Stimulated activated CD4-positive, alpha-beta T cell treated with anti-CD3 and anti-CD28 coated beads, Interleukin-2, amount 100 ng/mL, for 4 hours (primary cell): ENCODE data around the gene YARS1.
A peak's percentile ranks its signal among the peaks of the same experiment; 100 is the strongest.

ENCODE experiments used
- DNase-seq: peaks from one replicate; pipeline ENCODE4 v3.0.0-alpha.2; 2020; ENCODE audit warnings: low read depth

Gene YARS1

DNA sequence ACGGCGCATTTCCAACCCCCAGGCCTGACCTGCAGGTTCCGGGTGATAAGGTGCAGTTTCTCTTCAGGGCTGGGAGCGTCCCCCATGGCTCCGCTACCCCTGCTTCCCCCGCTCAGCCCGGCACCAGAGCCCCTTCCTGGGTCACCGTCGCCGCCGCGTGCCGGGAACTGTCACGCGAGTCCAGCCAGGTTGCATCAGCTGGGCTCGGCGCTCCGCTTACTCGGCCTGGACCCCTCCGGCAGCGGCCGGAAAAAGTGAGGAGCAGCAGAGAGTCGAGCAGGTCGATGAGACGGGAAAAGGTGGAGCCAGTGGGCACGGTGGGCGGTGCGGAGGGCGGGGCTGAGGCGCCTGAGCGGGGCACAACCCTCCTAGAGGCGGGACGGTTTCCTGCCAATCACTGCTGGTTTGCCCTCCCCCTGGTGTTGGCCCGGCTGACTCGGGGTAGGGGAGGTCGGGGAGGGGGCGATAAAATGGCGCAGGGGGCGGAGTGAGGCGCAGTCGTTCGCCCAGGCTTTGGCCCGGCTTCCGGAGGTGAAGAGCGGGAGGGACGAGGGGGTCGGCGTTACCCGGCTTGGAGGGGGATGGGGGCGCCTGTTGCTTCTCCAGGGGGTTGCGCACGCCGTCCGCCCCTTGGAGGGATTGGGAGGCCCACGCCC, at the start of gene YARS1, which contains the start of gene S100PBP:
Gene YARS1 (minus strand): TSS at position 200 of the 656 bp plus-strand sequence. CDS start 114 bp downstream, at position 86.
Gene S100PBP (plus strand): TSS at position 495 of the 656 bp plus-strand sequence. CDS start 8,447 bp downstream, outside the sequence.
- DNase-seq = peak; percentile 100

DNA sequence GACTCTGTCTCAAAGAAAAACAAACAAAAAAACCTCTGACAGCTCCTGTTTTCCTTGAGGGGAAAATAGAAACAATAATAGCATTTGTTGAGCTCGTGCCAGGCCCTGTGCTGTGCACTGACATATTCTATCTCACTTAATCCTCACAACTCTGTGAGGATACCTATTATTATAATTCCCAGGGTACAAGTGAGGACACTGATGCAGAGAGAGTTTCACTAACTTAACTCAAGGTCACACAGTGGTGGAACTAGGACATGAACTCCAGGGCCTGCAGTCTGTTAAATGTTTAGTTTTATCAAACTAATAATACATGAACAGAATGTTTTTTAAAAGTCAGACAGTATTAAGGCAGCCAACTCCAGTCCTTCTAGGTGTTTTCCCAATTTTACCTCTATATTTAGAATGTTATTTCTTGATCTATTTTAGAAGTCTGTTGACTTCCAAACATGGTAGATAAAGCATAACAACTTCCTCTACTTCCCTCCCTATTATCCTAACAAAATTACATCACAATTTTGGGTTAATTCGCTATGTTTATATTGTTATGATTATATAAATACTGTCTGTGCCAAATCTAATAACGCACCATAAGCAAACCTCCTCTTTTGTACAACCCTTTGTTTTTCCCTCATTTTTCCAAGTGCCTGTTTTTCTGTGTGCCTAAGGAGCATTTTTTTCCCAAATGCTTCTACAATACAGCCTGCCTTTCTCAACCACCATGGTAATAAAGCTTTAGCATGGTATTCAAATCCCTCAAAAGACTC, 48.7 kb upstream of the YARS1 start:
- DNase-seq = no peak

DNA sequence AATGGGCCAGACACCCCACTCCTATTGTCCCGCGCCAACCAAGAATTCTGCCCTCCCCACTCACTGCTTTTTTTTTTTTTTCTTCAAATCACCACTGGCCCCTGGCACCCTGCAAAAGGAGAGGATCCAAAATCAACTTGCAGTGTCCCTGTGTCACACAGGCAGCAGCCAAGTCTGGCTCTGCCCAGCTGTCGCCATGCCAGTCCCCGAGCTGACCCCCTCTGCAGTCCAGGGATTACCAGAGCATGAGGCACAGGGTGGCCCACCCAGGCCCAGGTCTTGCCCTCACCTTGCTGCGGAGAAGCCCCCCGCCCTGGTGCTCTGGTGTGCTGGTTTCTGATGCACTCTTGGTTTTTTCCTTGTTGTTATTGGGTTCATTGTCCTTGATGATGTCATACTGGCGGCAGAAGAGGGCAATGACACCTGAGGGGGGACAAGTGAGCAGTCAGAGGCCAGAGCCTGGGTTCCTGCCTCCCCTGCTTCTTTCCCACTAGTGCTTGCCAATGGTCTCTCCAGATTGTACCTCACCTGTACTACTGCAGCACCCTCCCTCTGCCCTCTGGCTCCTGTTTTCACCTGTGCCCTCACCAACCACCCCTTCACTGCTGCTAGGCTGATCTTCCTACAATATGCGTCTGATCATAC, 47.3 kb upstream of the YARS1 start:
- no peak for DNase-seq

DNA sequence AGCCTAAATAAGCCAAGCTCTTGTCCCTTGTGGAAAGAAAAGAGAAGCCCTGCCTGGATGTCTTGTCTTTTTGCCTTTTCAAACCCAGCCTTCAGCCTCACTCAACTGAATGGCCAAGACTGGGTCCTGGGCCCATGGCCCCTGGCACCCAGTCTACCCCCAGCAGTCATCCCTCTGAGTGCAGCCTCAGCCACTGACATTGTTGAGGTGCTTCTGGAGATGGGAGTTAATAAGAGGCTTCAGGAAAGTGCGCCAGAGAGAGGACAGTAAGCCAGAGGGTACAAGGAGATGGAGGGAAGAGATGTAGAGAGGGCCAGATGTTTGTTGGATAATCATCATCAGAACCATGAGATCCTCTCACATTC, 46.7 kb upstream of the YARS1 start:
- DNase-seq = no peak

DNA sequence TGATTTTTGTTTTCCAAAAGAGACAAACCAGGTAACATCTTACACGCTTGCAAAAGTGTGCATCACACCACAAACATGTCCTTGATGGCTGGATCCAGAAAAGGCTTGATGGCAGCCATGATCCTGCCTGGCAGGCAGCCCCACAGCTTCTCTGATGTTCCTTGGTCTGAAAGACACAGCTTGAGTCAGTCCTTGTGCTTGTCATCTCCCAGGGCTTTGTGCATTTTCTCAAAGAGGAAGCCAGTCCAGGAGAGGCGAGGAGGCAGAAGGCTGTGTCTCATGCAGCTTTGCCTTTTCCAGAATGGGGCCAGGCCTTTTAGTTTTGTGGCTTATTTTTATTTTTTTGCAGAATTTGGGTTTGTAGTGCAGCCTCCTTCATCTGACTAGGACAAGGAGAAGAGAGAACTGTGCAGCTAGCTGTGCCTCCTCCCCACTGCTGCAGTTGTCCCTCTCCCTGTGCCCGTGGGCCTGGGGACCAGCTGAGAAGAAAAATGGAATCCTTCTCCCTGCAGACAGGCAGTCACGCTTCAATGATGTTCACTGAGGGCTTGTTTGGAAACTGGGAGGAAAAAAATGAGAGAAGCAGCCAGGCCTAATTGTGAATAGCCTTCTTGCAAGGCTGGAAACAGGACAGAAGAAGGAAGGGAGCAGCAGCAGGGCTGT, 46.2 kb upstream of the YARS1 start:
- no peak for DNase-seq

DNA sequence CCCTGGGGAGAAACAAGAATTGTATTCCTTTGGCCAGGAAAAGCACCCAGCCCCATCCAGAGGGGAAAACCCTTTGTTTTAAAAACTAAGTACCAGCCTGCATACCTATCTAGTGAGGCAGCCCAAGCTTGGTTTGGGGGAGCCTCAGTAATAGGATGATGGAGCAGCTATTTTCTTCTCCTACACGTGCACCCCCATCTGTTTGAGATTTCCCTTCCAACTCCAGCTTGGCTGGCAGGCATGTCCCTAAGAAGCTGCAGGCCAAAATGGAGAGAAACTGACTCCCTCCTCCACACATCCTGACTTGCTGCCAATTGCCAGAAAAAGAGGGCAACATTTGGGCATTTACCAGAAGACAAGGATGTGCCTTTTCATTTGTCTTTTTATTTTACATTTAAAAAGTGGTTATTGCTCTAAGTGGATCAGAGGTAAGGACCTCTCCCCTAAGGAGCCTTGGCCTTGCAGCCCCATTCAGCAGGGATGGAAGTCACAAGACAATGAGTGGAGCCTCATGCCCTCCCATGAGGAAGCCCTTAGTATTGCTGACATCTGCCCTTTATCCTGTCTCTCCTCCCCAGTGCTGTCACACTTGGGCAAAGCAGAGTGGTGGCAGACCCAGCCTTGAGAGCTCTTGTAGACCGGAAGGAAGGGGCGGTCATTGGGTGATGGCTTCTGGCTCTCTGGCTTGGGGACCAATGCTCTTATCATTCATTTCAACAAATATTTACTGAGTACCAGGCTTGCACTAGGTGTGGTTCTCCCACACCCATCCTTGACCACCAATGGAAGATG, 44.9 kb upstream of the YARS1 start:
- DNase-seq = no peak

DNA sequence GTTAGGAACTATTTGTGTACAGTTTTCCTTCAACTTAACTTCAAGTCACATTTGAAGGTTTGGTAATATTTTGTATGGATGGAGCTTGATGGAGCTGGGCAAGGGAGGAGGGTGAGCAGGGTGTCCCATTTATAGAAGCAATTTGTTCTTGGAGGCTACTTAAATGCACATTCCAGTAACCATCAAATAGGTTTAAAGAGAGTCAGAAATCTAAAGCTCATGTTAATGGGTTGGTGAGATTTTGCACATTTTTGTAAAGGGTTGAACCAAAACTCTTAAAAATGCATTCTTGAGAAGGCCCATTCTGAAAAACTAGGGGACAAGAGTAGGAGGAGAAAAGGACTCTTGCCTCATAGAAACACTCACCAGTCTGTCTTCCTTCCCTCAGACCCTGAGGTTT, 43.4 kb upstream of the YARS1 start:
- DNase-seq = no peak

DNA sequence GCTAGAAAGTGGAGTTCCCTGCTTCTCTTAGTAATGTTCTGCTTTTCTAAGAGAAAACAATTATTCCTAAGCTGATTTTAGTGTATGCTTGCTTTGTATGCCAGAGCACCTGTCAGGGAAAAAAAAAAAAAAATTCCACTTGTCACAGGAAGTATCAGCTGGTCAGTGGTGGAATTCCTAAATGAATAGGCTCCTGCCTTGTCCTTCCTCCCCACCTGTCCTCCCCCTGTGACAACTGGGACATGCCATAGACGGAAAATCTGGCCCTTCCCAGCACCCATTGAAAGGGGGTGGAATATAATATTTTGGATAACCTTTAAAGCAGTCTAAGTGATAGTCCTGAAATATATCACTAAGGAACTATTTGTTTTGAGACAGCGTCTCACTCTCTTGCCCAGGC, 42.8 kb upstream of the YARS1 start:
- no peak for DNase-seq

DNA sequence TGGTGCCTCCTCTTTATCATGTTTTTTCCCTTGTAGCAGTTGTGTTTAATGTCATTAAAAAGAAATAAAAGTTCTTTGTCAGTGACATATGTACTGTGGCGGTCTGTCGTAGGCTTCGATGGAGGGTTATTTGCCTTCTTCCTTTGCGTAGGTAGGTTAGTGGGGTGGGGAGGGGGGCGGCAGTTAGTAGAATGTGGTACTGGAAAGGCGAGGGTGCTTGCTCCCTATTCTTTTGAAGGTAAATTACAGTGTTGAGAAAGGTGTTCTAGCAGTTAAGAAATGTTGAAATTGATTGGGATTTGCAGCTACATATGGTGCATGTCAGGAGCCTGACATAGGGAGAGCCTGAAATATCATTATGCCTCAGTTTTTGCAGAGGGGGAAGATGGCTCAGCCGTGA, 41.6 kb upstream of the YARS1 start:
- DNase-seq = no peak

DNA sequence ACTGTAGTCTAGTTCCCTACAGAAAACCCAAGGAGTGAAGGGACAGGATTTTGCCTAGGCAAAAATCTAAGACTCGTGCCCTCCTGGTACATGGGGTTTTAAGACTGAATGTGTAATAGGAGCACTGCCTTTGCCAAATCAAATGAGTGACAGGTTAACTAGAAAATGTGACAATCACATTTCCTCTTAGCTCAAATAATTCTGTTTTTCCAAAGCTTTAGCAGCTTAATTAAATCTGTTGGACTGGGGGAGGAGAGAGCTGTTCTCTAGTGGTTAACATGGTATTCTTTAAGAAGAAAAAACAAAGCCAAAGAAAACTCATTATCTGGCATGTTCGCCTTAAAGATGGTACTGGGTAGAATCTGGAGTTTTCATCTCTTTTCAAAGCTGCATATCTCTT, 41.0 kb upstream of the YARS1 start:
- DNase-seq = no peak

DNA sequence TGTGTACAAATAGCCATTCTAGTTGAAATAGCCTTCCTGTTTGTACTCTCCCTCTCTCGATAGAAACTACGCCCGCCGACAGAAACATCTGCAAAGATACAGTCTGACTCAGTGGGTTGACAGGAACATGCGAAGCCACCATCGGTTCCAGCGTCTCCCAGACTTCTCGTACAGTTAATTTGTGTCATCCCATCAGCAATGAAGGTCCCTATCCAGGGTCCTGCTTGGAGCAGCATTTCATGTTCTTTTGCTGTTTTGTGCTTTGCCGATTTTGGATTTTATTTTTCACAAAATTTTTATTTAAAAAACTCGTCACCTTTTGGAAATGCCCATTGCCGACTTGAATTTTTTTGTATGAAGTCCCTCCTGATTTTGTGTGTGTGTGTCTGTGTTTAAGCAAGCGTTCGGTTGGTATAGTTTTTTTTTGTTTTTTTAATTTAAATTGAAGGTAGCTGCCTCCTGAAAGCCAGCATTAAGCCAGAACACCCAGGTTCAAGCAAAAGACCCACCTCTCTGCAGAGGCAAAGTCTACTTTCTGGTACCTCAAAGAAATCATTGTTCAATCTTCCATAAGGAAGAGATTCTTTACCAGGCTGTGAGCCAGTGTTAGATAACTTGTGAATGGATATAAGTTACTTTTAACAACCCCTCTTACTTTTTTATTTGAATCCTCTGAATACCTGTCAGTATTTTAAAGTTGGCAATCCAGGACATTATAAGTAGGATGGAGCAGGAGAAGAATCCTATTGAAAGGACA, 38.9 kb upstream of the YARS1 start:
- no peak for DNase-seq

DNA sequence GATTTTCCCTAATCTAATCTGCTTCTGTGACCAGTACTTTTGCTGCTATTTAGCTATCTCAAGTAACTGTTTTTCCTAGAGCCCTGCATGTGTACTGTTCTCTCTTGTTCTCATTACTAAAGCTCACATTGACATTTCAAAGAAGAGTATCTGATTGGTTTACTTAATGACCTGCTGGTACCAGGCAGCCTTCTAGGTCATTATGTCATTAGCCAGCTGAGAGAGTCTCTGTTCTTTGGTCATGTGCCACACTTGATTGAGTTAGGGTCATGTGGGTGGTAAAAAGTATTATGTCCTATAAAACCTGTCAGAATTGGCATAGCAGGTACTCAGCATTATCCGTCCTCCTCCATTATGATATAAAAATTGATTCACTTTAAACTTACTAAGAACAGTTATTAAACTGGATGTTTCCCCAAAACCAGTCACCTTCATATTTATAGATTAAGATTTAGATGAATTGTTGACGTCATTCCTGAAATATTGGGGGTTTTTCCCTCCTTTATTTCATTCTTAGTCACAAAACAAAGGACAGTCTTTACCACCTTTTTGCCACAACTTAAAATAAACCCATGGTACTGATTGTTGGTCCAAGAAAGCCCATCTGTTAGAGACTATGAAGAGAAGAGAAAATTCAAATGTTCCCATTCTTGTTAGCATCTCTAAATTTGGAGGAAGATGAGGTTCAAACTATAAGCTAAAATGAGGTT, 31.4 kb upstream of the YARS1 start:
- DNase-seq = no peak

DNA sequence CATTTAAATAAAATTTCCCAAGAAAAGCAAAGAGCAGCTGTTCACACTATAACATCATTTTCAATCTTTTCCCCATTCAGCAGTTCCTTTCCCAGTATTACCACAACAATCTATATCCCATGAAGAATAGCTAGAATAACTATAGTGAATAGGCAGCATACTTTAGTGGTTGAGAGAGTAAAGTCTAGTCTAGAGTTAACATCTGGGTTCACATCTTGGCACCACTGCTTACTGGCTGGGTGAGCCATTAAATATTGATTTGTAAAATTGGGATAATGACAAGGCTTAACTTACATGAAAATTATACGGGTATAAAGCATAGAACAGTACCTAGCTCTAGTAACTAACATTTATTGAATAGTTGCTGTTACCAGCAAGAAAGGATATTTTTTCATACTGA, 14.7 kb upstream of the YARS1 start:
- DNase-seq = no peak

DNA sequence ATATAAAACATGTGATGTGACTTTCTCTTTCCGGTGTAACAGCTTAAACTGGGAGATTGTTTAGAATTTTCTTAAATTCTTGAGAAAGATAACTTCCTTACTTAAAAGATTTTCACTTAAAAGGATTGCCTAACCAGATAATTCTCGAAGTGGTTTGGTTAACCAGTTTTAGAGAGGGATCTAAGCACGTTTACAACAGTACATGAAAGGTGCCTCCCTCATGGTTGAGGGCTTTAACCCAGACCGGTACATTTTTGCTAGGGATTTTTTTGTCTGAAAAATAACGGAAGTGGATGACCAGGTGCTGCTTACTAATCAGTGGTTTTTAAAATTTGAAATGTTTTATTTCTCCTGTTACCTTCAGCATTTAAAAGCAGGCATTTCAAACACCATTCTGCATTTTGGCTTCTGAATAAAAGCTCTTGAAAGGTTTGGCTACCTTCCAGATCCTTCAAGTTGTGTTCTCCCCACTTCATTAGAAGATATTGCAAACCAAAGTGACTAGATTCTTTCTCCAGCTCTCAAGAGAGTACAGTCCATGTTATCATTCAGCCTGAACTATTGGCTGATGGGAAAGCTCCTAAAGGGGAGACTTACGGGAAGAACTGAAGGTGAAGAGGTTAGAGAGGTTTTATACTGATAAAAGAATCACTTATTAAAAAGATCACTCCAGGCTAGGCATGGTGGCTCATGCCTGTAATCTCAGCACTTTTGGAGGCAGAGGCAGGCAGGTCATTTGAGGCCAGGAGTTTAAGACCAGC, 13.1 kb upstream of the YARS1 start:
- no peak for DNase-seq

DNA sequence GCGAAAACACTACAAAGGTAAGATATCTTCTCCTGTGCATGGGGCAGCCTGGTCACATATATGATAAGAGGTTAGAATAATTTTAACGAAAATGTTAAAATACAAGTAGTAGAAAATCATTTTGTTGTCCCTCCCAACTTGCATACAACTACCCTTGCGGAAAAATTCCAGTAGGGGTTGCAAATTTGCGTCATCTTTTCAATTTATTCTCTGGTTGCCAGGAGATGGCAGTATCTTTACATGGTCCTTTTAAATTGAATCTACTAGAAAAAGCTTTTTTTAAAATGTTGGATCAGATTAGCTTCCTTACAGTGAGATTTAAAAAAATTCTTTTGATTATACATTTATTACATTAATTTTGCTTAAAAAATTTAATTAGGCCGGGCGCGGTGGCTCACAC, 11.2 kb upstream of the YARS1 start:
- no peak for DNase-seq

DNA sequence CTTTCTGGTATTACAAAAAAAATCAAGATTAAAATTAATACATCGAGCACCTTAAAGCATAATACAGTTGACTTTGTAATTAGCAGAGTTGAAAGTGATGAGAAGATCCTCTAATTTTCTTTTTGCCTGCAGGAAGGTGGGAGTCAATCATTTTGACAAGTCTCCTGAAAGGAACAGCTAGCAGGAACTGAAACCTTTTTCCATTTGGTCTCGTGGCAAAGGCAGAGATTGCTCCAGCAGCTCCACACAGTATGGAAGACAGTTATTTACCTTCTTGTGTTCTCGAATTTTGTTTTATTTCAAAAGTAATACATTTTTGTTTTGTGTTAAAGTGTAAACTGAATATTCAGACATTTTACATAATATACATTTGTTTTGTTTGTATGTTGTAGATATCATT, 8.0 kb upstream of the YARS1 start:
- no peak for DNase-seq

DNA sequence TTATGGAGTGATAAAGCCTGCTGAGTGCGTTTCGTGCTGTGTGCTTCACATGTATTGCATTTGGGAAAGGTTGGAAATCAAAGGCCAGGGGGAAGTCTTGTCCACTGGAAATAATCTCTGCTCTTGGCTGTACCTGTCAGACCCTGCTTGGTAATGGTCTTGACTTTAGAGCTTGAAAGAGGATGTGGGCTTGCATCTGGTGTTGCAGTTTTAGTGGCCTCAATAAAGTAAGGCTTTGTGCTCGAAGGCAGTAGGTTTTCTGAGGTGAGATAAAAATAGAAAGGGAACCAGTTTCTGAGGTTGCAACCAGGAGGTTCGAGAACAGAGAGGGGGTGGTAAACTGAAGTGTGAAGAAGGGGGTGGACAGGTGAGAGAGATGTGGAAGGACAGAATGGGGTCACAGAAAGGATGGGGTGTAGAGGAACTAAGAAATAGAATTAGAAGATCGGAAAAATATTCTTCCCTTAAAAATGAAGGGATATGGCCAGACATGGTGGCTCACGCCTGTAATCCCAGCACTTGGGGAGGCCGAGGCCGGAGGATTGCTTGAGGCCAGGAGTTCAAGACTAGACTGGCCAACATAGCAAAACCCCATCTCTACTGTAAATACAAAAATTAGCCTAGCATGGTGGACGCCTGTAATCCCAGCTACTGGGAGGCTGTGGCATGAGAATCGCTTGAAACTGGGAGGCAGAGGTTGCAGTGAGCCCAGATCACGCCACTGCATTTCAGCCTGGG, 1.8 kb upstream of the YARS1 start:
- no peak for DNase-seq

DNA sequence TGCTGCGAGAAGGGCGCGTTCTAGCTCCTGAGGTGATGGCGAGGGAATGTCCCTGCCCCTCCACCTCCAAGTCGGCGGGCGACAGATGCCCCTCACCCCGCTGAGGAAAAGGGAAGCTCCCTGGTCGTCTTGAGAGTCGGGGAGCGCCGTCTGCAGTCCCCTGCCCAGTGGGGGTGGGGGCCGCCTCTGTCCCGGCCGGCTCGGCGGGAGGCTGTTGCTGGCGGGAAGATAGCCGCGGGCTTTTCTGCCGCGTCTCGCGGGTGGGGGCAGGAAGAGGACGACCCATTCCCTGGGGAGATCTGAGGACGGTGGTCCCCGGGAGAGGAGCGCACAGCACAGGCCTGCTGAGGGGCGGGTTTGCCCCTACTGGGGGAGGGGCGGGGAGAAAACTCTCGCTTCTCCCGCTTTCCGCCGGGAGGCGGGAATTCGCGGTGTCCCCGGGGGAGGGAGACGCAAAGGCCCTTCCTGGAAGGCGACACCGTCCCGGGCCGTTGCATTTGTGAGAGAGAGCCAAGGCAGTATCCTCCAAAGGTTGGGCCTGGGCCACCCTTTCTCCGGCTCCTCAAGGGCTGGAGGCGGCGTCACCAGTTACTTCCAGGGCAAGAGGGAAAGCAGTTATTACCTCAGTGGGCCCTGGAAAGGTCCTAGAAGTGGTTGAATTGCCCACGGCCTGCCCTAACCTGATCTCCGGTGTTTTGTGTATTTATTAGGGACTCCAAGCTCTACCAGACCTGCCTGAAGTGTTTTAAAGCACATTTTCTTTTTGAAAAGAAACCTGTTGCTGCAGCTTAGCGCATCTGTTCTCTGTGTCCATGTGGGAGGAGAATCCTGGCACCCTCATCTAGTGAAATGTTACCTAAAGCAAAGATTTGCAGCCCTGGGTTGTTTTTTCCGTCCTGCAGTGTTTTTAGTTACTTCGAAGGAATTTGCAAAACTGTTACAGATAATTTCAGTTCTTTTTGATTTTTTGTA, 943 bp upstream of the YARS1 start:
- DNase-seq = peak; percentile 9
